ENCODE results near the gene TAF12.
"Not testable (repeated sequence)": the region's sequence is repeated elsewhere in the genome, so short reads cannot be mapped to it uniquely, and the experiment has no call there.

TAF12 gene

DNA sequence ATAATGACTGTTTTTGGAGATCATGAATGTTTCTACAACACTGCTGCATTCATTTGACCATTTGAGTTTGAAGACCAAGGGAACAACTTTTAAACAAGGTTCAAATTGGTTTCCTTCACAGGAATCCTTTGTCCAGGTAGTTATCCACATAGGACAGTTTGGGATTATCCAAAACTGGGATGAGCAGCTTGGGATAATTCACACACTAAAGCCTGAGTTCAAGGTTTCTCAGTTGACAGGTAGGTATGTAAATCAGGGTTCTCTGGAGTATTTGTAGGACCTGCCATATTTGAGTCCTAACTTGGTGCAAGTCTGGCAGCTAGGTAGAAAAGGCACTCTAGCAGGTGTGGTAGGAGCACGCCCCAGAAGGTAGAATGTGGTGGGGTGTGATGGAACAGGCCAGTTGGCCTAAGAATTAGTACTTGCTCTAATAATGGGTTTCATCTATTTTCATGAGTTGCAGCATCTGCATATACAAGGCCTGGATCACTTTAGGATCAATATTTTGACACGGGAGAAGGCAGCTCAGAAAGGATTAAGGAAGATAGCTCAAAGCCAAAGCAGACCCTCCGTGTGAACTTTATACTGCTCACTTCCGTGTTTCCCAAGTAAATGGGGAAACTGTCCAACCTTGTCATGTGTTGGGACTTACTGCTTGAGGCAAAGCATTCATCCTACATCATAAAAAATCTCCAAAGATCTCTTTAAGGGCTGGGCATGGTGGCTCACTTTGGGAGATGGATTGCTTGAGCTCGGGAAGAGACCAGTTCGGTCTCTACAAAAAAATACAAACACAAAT, 64.9 kb downstream of the TAF12 start:
- H3K27ac ChIP-seq (ENCODE audit: low read length, poor library complexity, severe bottlenecking) = no peak overlapping the region
- WGBS = 95% methylated on average over 6 of the region's 6 CpGs
- no peak overlapping the region for H2AK5ac ChIP-seq (ENCODE audit: low read length, severe bottlenecking)
- peaks cover 10% of the 10 kb centered on the region for H3K79me1 ChIP-seq (replicated peaks; ENCODE audit: low read length, poor library complexity, severe bottlenecking)
- H3K9ac ChIP-seq (ENCODE audit: low read length) = no peak overlapping the region
- no peaks in the 10 kb centered on the region for H3K27me3 ChIP-seq (ENCODE audit: control insufficient read depth in 1 of 2, insufficient read depth in 1 of 2, low read length in 2 of 2)
- no peaks in the 10 kb centered on the region for H3K9me3 ChIP-seq (ENCODE audit: control insufficient read depth, low read length)
- H3K23ac ChIP-seq (ENCODE audit: low read length in 2 of 2) = no peak overlapping the region
- no peak overlapping the region for H2BK12ac ChIP-seq (ENCODE audit: low read length in 2 of 2)
- no peak overlapping the region for H2AFZ ChIP-seq (ENCODE audit: low read depth, low read length)
- H3K4me3 ChIP-seq (ENCODE audit: insufficient read depth in 1 of 2, low read depth in 1 of 2, low read length in 2 of 2) = no peak overlapping the region
- H3K4me1 ChIP-seq (ENCODE audit: control insufficient read depth, insufficient read depth, low read depth, low read length) = peaks cover 12% of the 10 kb centered on the region
- H3K4ac ChIP-seq (ENCODE audit: low read depth in 1 of 2, low read length in 2 of 2) = no peak overlapping the region
- H4K91ac ChIP-seq (ENCODE audit: low read length) = no peak overlapping the region
- peaks cover 51 to 64% of the 10 kb centered on the region in 2 experiments for H3K36me3 ChIP-seq (ENCODE audit: control insufficient read depth in 1 of 2, insufficient read depth in 2 of 2, low read depth in 1 of 2, low read length in 2 of 2)
- H2BK120ac ChIP-seq (ENCODE audit: low read depth, low read length) = no peak overlapping the region
- H3K18ac ChIP-seq (ENCODE audit: low read depth in 1 of 2, low read length in 2 of 2) = no peak overlapping the region
- H2BK15ac ChIP-seq (ENCODE audit: low read depth, poor library complexity, severe bottlenecking) = no peak overlapping the region
- no peak overlapping the region for H3K4me2 ChIP-seq (ENCODE audit: low read length, poor library complexity, severe bottlenecking)
- no peak overlapping the region for H2BK5ac ChIP-seq (ENCODE audit: low read depth, low read length, poor library complexity, severe bottlenecking)
- no peak overlapping the region for H3K14ac ChIP-seq (ENCODE audit: low read length in 2 of 2)
- no peak overlapping the region for H4K8ac ChIP-seq (ENCODE audit: low read length)
- no peak for DNase-seq

DNA sequence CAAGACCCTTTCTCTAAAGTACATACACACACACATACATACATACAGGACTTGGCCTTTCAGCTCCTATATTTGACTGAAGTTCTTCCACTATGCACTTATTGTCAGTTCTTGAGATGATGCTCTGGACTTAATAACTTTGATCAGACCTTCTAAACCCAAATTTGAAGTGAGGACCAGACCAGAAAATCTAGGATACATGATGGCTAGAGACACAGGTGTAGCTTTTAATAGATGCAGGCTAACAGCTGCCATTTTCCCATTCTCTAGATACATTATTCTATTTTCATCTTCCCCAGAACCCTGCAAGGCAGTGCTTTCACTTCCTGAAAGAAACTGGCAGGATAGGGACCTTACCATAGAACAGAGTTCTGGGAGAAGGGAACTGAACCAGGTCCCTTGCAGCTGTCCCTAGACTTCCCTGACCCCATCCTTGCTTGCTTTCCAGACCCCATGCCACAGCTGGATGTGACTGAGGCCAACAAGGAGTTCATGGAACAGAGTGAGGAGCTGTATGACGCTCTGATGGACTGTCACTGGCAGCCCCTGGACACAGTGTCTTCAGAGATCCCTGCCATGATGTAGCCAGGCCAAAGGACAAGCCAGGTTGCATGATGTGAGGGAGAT, 65.7 kb downstream of the TAF12 start:
- no peak overlapping the region for H4K91ac ChIP-seq (ENCODE audit: low read length)
- peaks cover 10% of the 10 kb centered on the region for H3K4me1 ChIP-seq (ENCODE audit: control insufficient read depth, insufficient read depth, low read depth, low read length)

DNA sequence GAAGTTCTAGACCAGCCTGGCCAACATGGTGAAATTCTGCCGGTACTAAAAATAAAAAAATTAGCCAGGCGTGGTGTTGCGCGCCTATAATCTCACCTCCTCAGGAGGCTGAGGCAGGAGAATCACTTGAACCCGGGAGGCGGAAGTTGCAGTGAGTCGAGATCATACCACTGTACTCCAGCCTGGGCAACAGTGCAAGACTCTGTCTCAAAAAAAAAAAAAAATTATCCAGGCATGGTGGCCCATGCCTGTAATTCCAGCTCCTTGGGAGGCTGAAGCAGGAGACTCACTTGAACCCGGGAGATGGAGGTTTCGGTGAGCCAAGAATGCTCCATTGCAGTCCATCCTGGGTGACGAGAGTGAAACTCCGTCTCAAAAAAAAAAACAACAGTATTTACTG, 69.3 kb downstream of the TAF12 start:
- Histone ChIP-seq H2AFZ (ENCODE audit: low read depth, low read length) (no peak overlapping the region), H3K14ac (ENCODE audit: low read length in 2 of 2) (no peak overlapping the region), H3K18ac (ENCODE audit: low read depth in 1 of 2, low read length in 2 of 2) (no peak overlapping the region), H2BK5ac (ENCODE audit: low read depth, low read length, poor library complexity, severe bottlenecking) (no peak overlapping the region), H3K9ac (ENCODE audit: low read length) (no peak overlapping the region), H3K27ac (ENCODE audit: low read length, poor library complexity, severe bottlenecking) (no peak overlapping the region), H3K4me2 (ENCODE audit: low read length, poor library complexity, severe bottlenecking) (no peak overlapping the region), H3K27me3 (ENCODE audit: control insufficient read depth in 1 of 2, insufficient read depth in 1 of 2, low read length in 2 of 2) (no peaks in the 10 kb centered on the region), H3K23ac (ENCODE audit: low read length in 2 of 2) (no peak overlapping the region), H2AK5ac (ENCODE audit: low read length, severe bottlenecking) (no peak overlapping the region), H3K4me3 (ENCODE audit: insufficient read depth in 1 of 2, low read depth in 1 of 2, low read length in 2 of 2) (no peak overlapping the region), H3K9me3 (ENCODE audit: control insufficient read depth, low read length) (no peaks in the 10 kb centered on the region), H2BK15ac (ENCODE audit: low read depth, poor library complexity, severe bottlenecking) (no peak overlapping the region), H4K91ac (ENCODE audit: low read length) (no peak overlapping the region), H2BK12ac (ENCODE audit: low read length in 2 of 2) (no peak overlapping the region), H3K4ac (ENCODE audit: low read depth in 1 of 2, low read length in 2 of 2) (no peak overlapping the region), H3K4me1 (ENCODE audit: control insufficient read depth, insufficient read depth, low read depth, low read length) (no peaks in the 10 kb centered on the region), H3K79me1 (replicated peaks; ENCODE audit: low read length, poor library complexity, severe bottlenecking) (peaks cover 11% of the 10 kb centered on the region), H4K8ac (ENCODE audit: low read length) (no peak overlapping the region), H3K36me3 (ENCODE audit: control insufficient read depth in 1 of 2, insufficient read depth in 2 of 2, low read depth in 1 of 2, low read length in 2 of 2) (peaks cover 47 to 67% of the 10 kb centered on the region in 2 experiments), H2BK120ac (ENCODE audit: low read depth, low read length) (no peak overlapping the region)
- WGBS = 97% methylated on average over 11 of the region's 11 CpGs
- no peak for DNase-seq

More for the DNA sequence above, 65.7 kb downstream of the TAF12 start:
- no peak overlapping the region for H2BK120ac ChIP-seq (ENCODE audit: low read depth, low read length)
- no peak overlapping the region for H2BK15ac ChIP-seq (ENCODE audit: low read depth, poor library complexity, severe bottlenecking)
- no peak for DNase-seq
- H3K14ac ChIP-seq (ENCODE audit: low read length in 2 of 2) = no peak overlapping the region
- no peaks in the 10 kb centered on the region for H3K9me3 ChIP-seq (ENCODE audit: control insufficient read depth, low read length)
- H3K9ac ChIP-seq (ENCODE audit: low read length) = no peak overlapping the region
- no peak overlapping the region for H2BK12ac ChIP-seq (ENCODE audit: low read length in 2 of 2)
- H4K8ac ChIP-seq (ENCODE audit: low read length) = peak overlapping the region; percentile 45
- H3K23ac ChIP-seq (ENCODE audit: low read length in 2 of 2) = no peak overlapping the region
- H2AFZ ChIP-seq (ENCODE audit: low read depth, low read length) = no peak overlapping the region
- no peak overlapping the region for H2BK5ac ChIP-seq (ENCODE audit: low read depth, low read length, poor library complexity, severe bottlenecking)
- H3K18ac ChIP-seq (ENCODE audit: low read depth in 1 of 2, low read length in 2 of 2) = no peak overlapping the region
- no peak overlapping the region for H3K4ac ChIP-seq (ENCODE audit: low read depth in 1 of 2, low read length in 2 of 2)
- H3K79me1 ChIP-seq (replicated peaks; ENCODE audit: low read length, poor library complexity, severe bottlenecking) = peaks cover 10% of the 10 kb centered on the region
- no peak overlapping the region for H3K4me3 ChIP-seq (ENCODE audit: insufficient read depth in 1 of 2, low read depth in 1 of 2, low read length in 2 of 2)
- no peak overlapping the region for H3K4me2 ChIP-seq (ENCODE audit: low read length, poor library complexity, severe bottlenecking)
- H3K36me3 ChIP-seq (ENCODE audit: control insufficient read depth in 1 of 2, insufficient read depth in 2 of 2, low read depth in 1 of 2, low read length in 2 of 2) = peaks cover 54 to 66% of the 10 kb centered on the region in 2 experiments
- no peaks in the 10 kb centered on the region for H3K27me3 ChIP-seq (ENCODE audit: control insufficient read depth in 1 of 2, insufficient read depth in 1 of 2, low read length in 2 of 2)
- H3K27ac ChIP-seq (ENCODE audit: low read length, poor library complexity, severe bottlenecking) = no peak overlapping the region
- WGBS = 81% methylated on average over 1 of the region's 1 CpG
- no peak overlapping the region for H2AK5ac ChIP-seq (ENCODE audit: low read length, severe bottlenecking)

DNA sequence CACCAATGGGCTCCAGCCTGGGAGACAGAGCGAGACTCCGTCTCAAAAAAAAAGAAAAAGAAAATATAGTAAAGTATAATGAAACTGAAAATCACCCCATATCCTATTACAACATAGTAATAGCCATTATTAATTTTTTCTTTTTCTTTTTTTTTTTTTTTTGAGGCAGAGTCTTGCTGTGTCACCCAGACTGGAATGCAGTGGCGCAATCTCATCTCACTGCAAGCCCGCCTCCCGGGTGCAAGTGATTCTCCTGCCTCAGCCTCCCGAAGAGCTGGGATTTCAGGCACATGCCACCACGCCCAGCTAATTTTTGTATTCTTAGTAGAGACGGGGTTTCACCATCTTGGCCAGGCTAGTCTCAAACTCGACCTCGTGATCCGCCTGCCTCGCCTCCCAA, 70.0 kb downstream of the TAF12 start:
- not testable (repeated sequence) for H2BK5ac ChIP-seq (ENCODE audit: low read depth, low read length, poor library complexity, severe bottlenecking); H3K4me3 ChIP-seq (ENCODE audit: insufficient read depth in 1 of 2, low read depth in 1 of 2, low read length in 2 of 2); H3K9me3 ChIP-seq (ENCODE audit: control insufficient read depth, low read length); H3K14ac ChIP-seq (ENCODE audit: low read length in 2 of 2); H2AK5ac ChIP-seq (ENCODE audit: low read length, severe bottlenecking); H3K4me1 ChIP-seq (ENCODE audit: control insufficient read depth, insufficient read depth, low read depth, low read length); H3K4me2 ChIP-seq (ENCODE audit: low read length, poor library complexity, severe bottlenecking); H2BK120ac ChIP-seq (ENCODE audit: low read depth, low read length); H3K27me3 ChIP-seq (ENCODE audit: control insufficient read depth in 1 of 2, insufficient read depth in 1 of 2, low read length in 2 of 2); H3K9ac ChIP-seq (ENCODE audit: low read length); H2BK12ac ChIP-seq (ENCODE audit: low read length in 2 of 2); H2BK15ac ChIP-seq (ENCODE audit: low read depth, poor library complexity, severe bottlenecking); H4K91ac ChIP-seq (ENCODE audit: low read length); H3K18ac ChIP-seq (ENCODE audit: low read depth in 1 of 2, low read length in 2 of 2); H4K8ac ChIP-seq (ENCODE audit: low read length); H3K4ac ChIP-seq (ENCODE audit: low read depth in 1 of 2, low read length in 2 of 2); H3K79me1 ChIP-seq (replicated peaks; ENCODE audit: low read length, poor library complexity, severe bottlenecking); H2AFZ ChIP-seq (ENCODE audit: low read depth, low read length); H3K23ac ChIP-seq (ENCODE audit: low read length in 2 of 2); H3K27ac ChIP-seq (ENCODE audit: low read length, poor library complexity, severe bottlenecking)
- 88% methylated on average over 10 of the region's 12 CpGs for WGBS
- peak; percentile 40 for DNase-seq
- H3K36me3 ChIP-seq (ENCODE audit: control insufficient read depth in 1 of 2, insufficient read depth in 2 of 2, low read depth in 1 of 2, low read length in 2 of 2) = peaks cover 50 to 67% of the 10 kb centered on the region in 2 experiments
